HG03064 (cell line): ENCODE results near the gene GTF2H2C.
"Not testable (repeated sequence)": the region's sequence is repeated elsewhere in the genome, so short reads cannot be mapped to it uniquely, and the experiment has no call there.

Source experiments
- ATAC-seq: cut with Tn5 transposase; IDR thresholded peaks from one replicate; pipeline ENCODE4 v1.9.1; 2021; ENCODE audit warnings: low read depth; ENCODE audit not compliant: unreplicated experiment

Gene GTF2H2C

GRCh38 chr5:69560587-69561431 is 818 bp downstream of the GTF2H2C start:
- not testable (repeated sequence) for ATAC-seq

- ATAC-seq, result not testable (repeated sequence)
These were observed 6.2 kb downstream of the GTF2H2C start for GRCh38 chr5:69566172-69566571.

- not testable (repeated sequence) for ATAC-seq
These were observed 8.1 kb downstream of the GTF2H2C start for GRCh38 chr5:69568072-69568471.

GRCh38 chr5:69583356-69583755 is 23.4 kb downstream of the GTF2H2C start:
- not testable (repeated sequence) for ATAC-seq

GRCh38 chr5:69596114-69596840 is 36.3 kb downstream of the GTF2H2C start:
- ATAC-seq, result not testable (repeated sequence)

- not testable (repeated sequence) for ATAC-seq
These were observed 42.0 kb downstream of the GTF2H2C start for GRCh38 chr5:69601947-69602346.

GRCh38 chr5:69606839-69607238 is 46.8 kb downstream of the GTF2H2C start:
- ATAC-seq, result not testable (repeated sequence)

GRCh38 chr5:69607750-69608149 is 47.8 kb downstream of the GTF2H2C start:
- not testable (repeated sequence) for ATAC-seq

GRCh38 chr5:69608861-69609496 is 49.0 kb downstream of the GTF2H2C start:
- not testable (repeated sequence) for ATAC-seq

- not testable (repeated sequence) for ATAC-seq
These were observed 54.9 kb downstream of the GTF2H2C start for GRCh38 chr5:69614843-69615242.

- ATAC-seq, result not testable (repeated sequence)
These were observed 71.9 kb downstream of the GTF2H2C start for GRCh38 chr5:69631879-69632278.
